Motor neuron (in vitro differentiated cells): Measurements from ENCODE around the gene ZNF280B. TPM values are rescaled to one million over a fixed set of nuclear protein-coding genes. Genes with fewer than 3 reads are reported as not detected.
"Not testable (repeated sequence)": the region's sequence is repeated elsewhere in the genome, so short reads cannot be mapped to it uniquely, and the experiment has no call there.

ENCODE experiments used
- ATAC-seq, 8 experiments: fragments of 200-7000 bp; cut with Tn5 transposase; replicated peaks in 6 of 8; 2 replicates each; pipeline ENCODE4 v1.8.0; 2021; ENCODE audit warnings: mild to moderate bottlenecking in 8 of 8, moderate library complexity in 8 of 8
- H3K27ac ChIP-seq, 2 donors: fragments of 250-450 bp; sonication (Bioruptor Pico); 2 replicates each; pipeline ENCODE4 v1.9.0; 2021; ENCODE audit warnings: antibody characterized with exemption in 2 of 2, mild to moderate bottlenecking in 2 of 2, moderate library complexity in 1 of 2
- H3K4me1 ChIP-seq, 2 donors: fragments of 250-450 bp; sonication (Bioruptor Pico); replicated peaks in 1 of 2; 2 replicates each; pipeline ENCODE4 v1.6.1; 2021; ENCODE audit warnings: antibody characterized with exemption in 2 of 2, mild to moderate bottlenecking in 2 of 2, moderate library complexity in 1 of 2
- H3K4me3 ChIP-seq, 5 donors: fragments of 250-450 bp; sonication (Bioruptor Pico); 2 replicates each; pipeline ENCODE4 v1.9.0; 2021; ENCODE audit warnings: antibody characterized with exemption in 5 of 5, mild to moderate bottlenecking in 5 of 5, moderate library complexity in 4 of 5
- WGBS, 10 experiments: fragments of 450-650 bp; shearing (Covaris generic); methylation state at CpG; one replicate each; pipeline ENCODE4 v1.0.0; 2022; 5-methylcytosine and 5-hydroxymethylcytosine counted together
- in situ Hi-C, 9 experiments: fragments of 400-800 bp; cut with MboI; loops; one replicate each; pipeline ENCODE4 v1.15.0; 2021; ENCODE audit warnings: low sequenced_read_pairs in 9 of 9, low pct_unique_long_range_greater_than_20kb in 2 of 9; ENCODE audit not compliant: unreplicated experiment in 9 of 9
- total RNA-seq, 8 experiments: library from RNA; unstranded; fragments of 300-600 nt; gene quantifications; 2 replicates each; pipeline versions ENCODE4 v1.2.3 to v1.2.4, GENCODE V29; 2022

The ZNF280B gene
- total RNA-seq, 8 experiments from 2014 or later: 0.10 to 5.1 (median 3.9) TPM

DNA sequence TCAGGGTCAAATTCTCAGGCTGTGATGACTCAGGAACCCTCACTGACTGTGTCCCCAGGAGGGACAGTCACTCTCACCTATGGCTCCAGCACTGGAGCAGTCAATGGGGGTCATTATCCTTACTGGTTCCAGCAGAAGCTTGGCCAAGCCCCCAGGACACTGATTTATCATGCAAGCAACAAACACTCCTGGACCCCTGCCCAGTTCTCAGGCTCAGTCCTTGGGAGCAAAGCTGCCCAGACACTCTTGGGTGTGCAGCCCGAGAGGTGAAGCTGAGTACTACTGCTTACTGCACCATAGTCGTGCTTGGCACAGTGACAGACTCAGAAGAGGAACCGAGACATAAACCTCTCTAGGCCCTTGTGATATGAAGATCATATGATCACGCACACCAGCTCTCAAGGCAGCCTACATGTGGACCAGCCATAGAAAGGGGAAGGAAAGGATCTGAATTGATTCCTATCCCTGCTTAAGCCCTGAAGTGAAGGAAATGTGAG, 58.2 kb downstream of the ZNF280B start:
- in situ Hi-C loops: loop anchor here in 2 of 9 experiments (25.0 kb wide), 1 partner anchor 512 kb away; no protein-coding TSS in a partner anchor
- 0 to 52% (median 32%) methylated on average over 1 to 4 of the region's 4 CpGs; no CpG with 5 or more reads in 2 of the 10 experiments for WGBS, 10 experiments
- peak in 3 of 8 experiments; percentile 45 to 71 (median 70) for ATAC-seq
- H3K27ac ChIP-seq: no peak overlapping the region
- H3K4me1 ChIP-seq: no peaks in the 10 kb centered on the region
- H3K4me3 ChIP-seq: no peak overlapping the region

GRCh38 chr22:22449819-22450218, 58.7 kb downstream of the ZNF280B start:
- peak in 2 of 8 experiments; percentile 75 to 81 for ATAC-seq
- 33% methylated on average over 1 of the region's 1 CpG; no CpG with 5 or more reads in 9 of the 10 experiments for WGBS, 10 experiments
- Histone ChIP-seq H3K4me1 (no peaks in the 10 kb centered on the region), H3K27ac (no peak overlapping the region), H3K4me3 (no peak overlapping the region)
- in situ Hi-C loops: loop anchor here in 2 of 9 experiments (25.0 kb wide), 1 partner anchor 512 kb away; no protein-coding TSS in a partner anchor

DNA sequence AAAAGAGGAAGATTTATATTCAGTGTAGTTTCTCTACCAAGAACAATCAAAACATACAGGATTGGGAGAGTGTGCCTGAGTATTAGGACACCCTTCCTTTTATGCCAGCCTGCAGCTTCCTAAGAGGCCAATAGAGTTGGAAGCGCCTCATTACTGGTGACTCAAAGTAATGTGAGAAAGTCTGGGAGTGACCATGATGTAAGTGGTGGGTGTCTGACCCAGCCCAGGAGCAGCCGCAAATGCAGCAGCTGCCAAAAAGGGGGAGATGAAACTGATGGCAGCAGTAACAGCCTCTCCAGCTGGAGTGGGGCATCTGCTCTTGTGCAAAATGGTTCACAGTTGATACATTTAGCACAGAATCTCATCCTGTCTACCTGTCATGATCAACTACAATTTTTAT, 62.0 kb downstream of the ZNF280B start:
- Histone ChIP-seq H3K4me1 (no peaks in the 10 kb centered on the region), H3K4me3 (no peak overlapping the region), H3K27ac (no peak overlapping the region)
- ATAC-seq: peak in 2 of 8 experiments; percentile 65 to 69
- 0 to 66% (median 14%) methylated on average over 1 to 2 of the region's 2 CpGs; no CpG with 5 or more reads in 4 of the 10 experiments for WGBS, 10 experiments
- in situ Hi-C loops: no loop called here

- in situ Hi-C loops, H3K4me1 ChIP-seq, H3K4me3 ChIP-seq, H3K27ac ChIP-seq, ATAC-seq: not testable (repeated sequence)
- 40 to 100% (median 61%) methylated on average over 1 to 4 of the region's 5 CpGs for WGBS, 10 experiments
Observed at GRCh38 chr22:22444007-22444589, 64.4 kb downstream of the ZNF280B start.

DNA sequence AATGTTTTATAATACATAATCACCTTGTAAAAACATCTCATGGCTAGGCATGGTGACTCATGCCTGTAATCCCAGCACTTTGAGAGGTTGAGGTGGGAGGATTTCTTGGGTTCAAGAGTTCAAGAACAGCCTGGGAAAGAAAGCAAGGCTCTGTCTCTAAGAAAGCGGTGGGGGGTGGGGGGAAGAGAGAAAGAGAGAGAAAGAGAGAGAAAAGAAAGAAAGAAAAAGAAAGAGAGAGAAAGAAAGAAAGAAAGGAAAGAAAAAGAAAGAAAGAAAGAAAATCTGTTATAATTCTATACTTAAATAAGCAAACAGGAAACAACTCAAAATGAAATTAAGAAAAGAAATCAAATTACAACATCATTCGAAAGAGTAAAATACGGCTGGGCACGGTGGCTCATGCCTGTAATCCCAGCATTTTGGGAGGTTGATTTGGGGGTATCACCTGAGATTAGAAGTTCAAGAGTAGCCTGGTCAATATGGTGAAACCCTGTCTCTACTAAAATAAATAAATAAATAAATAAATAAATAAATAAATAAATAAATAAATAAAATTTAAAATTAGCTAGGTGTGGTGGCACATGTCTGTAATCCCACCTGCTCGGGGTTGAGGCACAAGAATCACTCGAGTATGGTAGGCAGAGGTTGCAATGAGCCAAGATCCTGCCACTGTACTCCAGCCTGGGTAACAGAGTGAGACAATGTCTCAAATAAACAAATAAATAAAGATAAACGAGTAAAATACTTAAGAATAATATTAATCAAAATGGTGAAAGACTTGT, 65.4 kb downstream of the ZNF280B start:
- Histone ChIP-seq H3K27ac (no peak overlapping the region), H3K4me3 (no peak overlapping the region), H3K4me1 (no peaks in the 10 kb centered on the region)
- ATAC-seq: no peak
- in situ Hi-C loops: no loop called here
- 20 to 66% (median 45%) methylated on average over 1 to 7 of the region's 7 CpGs for WGBS, 10 experiments

DNA sequence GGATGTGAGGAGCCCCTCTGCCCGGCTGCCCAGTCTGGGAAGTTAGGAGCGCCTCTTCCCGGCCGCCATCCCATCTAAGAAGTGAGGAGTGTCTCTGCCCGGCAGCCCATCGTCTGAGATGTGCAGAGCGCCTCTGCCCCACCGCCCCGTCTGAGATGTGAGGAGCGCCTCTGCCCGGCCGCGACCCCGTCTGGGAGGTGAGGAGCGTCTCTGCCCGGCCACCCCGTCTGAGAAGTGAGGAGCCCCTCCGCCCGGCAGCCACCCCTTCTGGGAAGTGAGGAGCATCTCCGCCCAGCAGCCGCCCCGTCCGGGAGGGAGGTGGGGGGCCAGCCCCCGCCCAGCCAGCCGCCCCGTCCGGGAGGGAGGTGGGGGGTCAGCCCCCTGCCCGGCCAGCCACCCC, 66.9 kb downstream of the ZNF280B start:
- H3K4me1 ChIP-seq, H3K4me3 ChIP-seq, ATAC-seq, H3K27ac ChIP-seq, in situ Hi-C loops: not testable (repeated sequence)
- no CpG with 5 or more reads among the region's 28 CpGs for WGBS, 10 experiments

- 50 to 100% (median 80%) methylated on average over 1 of the region's 1 CpG; no CpG with 5 or more reads in 5 of the 10 experiments for WGBS, 10 experiments
- no peak overlapping the region for H3K4me3 ChIP-seq
- in situ Hi-C loops: no loop called here
- no peak for ATAC-seq
- H3K4me1 ChIP-seq: no peaks in the 10 kb centered on the region
- peak overlapping the region; percentile 10 to 41 for H3K27ac ChIP-seq
Observed at GRCh38 chr22:22440188-22440587, 68.4 kb downstream of the ZNF280B start.

Other genes with a start within 250 kb of the ZNF280B start
- gene ZNF280A, start 11.5 kb upstream of the ZNF280B start, total RNA-seq: under 1 TPM in 3 of 8 experiments, not detected in 5; 0.15 to 0.27 (median 0.17) TPM
- under 1 TPM in 5 of 8 experiments, not detected in 3; 0.11 to 0.82 (median 0.66) TPM for gene PRAME, start 50.5 kb upstream of the ZNF280B start, total RNA-seq
- not detected for gene GGTLC2, start 135.9 kb upstream of the ZNF280B start, total RNA-seq